Suprapubic skin (tissue), 4 donors: Measurements from ENCODE around the gene CLCA4.

ENCODE experiments used
- CTCF ChIP-seq, 2 donors: fragments of 200-600 bp in 1 of 2; fragments of 450-650 bp in 1 of 2; sonication (generic) in 1 of 2; IDR thresholded peaks; one replicate each; pipeline ENCODE4 v1.5.1; 2016 to 2019; ENCODE audit warnings: antibody characterized with exemption in 2 of 2, mild to moderate bottlenecking in 1 of 2, moderate library complexity in 1 of 2
- POLR2A ChIP-seq, 2 donors: fragments of 450-650 bp; IDR thresholded peaks; one replicate each; pipeline ENCODE4 v1.6.1; 2017; ENCODE audit warnings: antibody characterized with exemption in 2 of 2, mild to moderate bottlenecking in 2 of 2, moderate library complexity in 2 of 2
- POLR2AphosphoS5 ChIP-seq, 3 donors: sonication (generic); formaldehyde crosslinking; IDR thresholded peaks; one replicate each; pipeline ENCODE4 v1.6.1; 2017; ENCODE audit warnings: antibody characterized with exemption in 3 of 3

DNA sequence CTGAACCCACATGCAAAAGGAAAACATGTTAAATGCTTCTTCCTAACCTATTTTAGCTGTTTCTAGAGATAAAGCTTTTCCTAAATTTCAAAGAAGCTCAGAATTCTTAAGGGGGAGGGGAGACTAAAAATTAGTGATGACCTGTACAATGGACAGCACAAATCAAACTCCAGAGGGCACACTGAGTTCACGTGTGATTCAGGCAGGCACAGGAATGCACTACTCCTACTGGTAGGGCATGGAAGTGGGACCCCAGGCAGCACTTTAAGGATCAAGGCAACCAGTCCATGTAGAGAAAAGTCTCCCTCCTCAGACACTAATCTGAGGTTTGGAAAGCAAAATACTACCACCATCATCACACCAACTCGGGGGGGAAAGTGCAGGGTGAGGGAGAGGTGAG, 31.3 kb upstream of the CLCA4 start:
- TF ChIP-seq CTCF (IDR thresholded peaks at IDR 0.05) (no peak), POLR2A (IDR thresholded peaks at IDR 0.05) (no peak), POLR2AphosphoS5 (IDR thresholded peaks at IDR 0.05) (no peak)
